ENCODE measurements around the gene AGPAT1. TPM values are rescaled to one million over a fixed set of nuclear protein-coding genes. Genes with fewer than 3 reads are reported as not detected.

Gene AGPAT1
- total and polyA plus RNA-seq, 2 of the 13 experiments (the other 11 are each of a cell fraction or from before 2014, with no cell fraction given), result 51.3 to 139 TPM

DNA sequence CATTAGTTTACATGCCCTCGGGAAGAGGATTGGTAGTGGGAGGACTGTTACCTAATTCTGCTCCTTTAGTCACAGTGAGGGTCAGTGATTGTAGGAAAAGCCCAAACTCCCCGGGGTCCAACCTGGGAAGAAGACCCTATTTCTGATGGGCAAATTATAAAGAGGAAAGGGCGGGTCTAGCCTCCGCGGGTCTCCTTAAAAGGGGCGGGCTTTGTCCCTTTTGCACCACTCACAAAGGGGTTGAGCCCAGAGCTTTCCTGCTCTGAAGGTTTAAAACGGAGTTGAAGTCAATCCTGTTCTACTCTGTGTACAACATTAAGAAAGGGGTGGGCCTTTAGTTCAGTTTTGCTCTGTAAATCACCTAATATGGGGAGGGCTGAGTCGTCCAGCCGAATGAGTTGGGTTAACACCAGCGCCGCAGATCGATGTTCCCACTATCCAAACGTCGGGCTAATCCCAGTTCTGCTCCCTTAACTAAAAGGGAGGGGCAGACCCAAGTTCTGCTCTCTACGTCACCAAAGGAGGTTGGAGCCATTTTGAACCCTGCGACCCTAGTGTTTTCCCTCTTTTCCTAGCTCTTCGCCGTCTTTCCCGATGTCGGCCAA is 1.4 kb upstream of the AGPAT1 start (continued):
- TF ChIP-seq FUBP1 (CRISPR knock-in tag; IDR thresholded peaks at IDR 0.05; ENCODE audit: borderline replicate concordance) (no peak), HOXA3 (CRISPR knock-in tag; IDR thresholded peaks at IDR 0.05) (peak; percentile 91), GMEB1 (CRISPR knock-in tag; IDR thresholded peaks at IDR 0.05; ENCODE audit: borderline replicate concordance) (no peak), NR2F1 (CRISPR knock-in tag; IDR thresholded peaks at IDR 0.05) (0 out of 4 replicates have a peak, but pooled peaks of 1 of the 2 experiments have one; percentile 37), BORCS8-MEF2B (CRISPR knock-in tag; IDR thresholded peaks at IDR 0.05) (peak; percentile 63; the same call in 1 of the 2 replicates), ZNF121 (CRISPR knock-in tag; IDR thresholded peaks at IDR 0.05) (no peak), GPBP1L1 (CRISPR knock-in tag; IDR thresholded peaks at IDR 0.05) (no peak), ZSCAN20 (CRISPR knock-in tag; IDR thresholded peaks at IDR 0.05; ENCODE audit: borderline replicate concordance) (no peak), SKI (IDR thresholded peaks at IDR 0.05; ENCODE audit: partially characterized antibody) (no peak), FOSL1 (CRISPR knock-in tag; IDR thresholded peaks at IDR 0.05; ENCODE audit: borderline replicate concordance) (no peak), ZNF768 (CRISPR knock-in tag; IDR thresholded peaks at IDR 0.05) (no peak), RAD21 (CRISPR knock-in tag; IDR thresholded peaks at IDR 0.05) (0 out of 2 replicates have a peak, but pooled peaks have one; percentile 11), ZNF331 (CRISPR knock-in tag; IDR thresholded peaks at IDR 0.05) (no peak), ZNF772 (CRISPR knock-in tag; IDR thresholded peaks at IDR 0.05) (peak; percentile 68; the same call in 1 of the 2 replicates)
- TF ChIP-seq, protein P1, sequence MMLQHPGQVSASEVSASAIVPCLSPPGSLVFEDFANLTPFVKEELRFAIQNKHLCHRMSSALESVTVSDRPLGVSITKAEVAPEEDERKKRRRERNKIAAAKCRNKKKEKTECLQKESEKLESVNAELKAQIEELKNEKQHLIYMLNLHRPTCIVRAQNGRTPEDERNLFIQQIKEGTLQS (CRISPR knock-in tag; IDR thresholded peaks at IDR 0.05), result no peak
- TF ChIP-seq, protein P2, sequence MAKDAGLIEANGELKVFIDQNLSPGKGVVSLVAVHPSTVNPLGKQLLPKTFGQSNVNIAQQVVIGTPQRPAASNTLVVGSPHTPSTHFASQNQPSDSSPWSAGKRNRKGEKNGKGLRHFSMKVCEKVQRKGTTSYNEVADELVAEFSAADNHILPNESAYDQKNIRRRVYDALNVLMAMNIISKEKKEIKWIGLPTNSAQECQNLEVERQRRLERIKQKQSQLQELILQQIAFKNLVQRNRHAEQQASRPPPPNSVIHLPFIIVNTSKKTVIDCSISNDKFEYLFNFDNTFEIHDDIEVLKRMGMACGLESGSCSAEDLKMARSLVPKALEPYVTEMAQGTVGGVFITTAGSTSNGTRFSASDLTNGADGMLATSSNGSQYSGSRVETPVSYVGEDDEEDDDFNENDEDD (CRISPR knock-in tag; IDR thresholded peaks at IDR 0.05; ENCODE audit: borderline replicate concordance), result peak; percentile 73; the same call in 1 of the 2 replicates
- TF ChIP-seq, protein P3, sequence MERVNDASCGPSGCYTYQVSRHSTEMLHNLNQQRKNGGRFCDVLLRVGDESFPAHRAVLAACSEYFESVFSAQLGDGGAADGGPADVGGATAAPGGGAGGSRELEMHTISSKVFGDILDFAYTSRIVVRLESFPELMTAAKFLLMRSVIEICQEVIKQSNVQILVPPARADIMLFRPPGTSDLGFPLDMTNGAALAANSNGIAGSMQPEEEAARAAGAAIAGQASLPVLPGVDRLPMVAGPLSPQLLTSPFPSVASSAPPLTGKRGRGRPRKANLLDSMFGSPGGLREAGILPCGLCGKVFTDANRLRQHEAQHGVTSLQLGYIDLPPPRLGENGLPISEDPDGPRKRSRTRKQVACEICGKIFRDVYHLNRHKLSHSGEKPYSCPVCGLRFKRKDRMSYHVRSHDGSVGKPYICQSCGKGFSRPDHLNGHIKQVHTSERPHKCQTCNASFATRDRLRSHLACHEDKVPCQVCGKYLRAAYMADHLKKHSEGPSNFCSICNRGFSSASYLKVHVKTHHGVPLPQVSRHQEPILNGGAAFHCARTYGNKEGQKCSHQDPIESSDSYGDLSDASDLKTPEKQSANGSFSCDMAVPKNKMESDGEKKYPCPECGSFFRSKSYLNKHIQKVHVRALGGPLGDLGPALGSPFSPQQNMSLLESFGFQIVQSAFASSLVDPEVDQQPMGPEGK (CRISPR knock-in tag; IDR thresholded peaks at IDR 0.05), result 0 out of 2 replicates have a peak, but pooled peaks have one; percentile 6
